ENCODE data around the gene ADA.

ADA gene

DNA sequence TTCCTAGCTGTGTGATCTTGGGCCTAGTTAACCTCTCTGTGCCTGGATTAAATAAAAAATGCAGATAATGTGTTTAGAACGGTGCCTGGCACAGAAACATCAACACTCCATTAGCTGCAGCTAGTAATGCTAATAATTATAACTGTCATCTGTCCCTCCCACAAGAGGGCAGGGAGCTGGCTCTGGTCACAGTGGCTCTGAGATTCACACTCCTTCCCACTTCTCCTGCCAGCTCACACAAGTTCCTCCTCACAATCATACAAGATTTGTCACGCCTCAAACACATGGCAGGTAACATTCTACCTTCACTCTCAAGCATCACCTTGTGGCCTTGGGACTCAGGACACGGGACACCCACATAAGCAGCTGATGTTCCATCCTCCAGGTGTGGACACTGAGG, 2.4 kb downstream of the ADA start:
- H3K27me3 ChIP-seq (ENCODE audit: insufficient read depth, poor library complexity, severe bottlenecking): no peaks in the 10 kb centered on the region
- no peak overlapping the region for H3K4me3 ChIP-seq (replicated peaks; ENCODE audit: insufficient read depth, low read length)
- no peak for TF ChIP-seq GABPA (IDR thresholded peaks at IDR 0.05; ENCODE audit: low read depth)
- TF ChIP-seq POLR2AphosphoS5 (IDR thresholded peaks at IDR 0.05; ENCODE audit: low read depth): no peak
- TF ChIP-seq, protein P1, sequence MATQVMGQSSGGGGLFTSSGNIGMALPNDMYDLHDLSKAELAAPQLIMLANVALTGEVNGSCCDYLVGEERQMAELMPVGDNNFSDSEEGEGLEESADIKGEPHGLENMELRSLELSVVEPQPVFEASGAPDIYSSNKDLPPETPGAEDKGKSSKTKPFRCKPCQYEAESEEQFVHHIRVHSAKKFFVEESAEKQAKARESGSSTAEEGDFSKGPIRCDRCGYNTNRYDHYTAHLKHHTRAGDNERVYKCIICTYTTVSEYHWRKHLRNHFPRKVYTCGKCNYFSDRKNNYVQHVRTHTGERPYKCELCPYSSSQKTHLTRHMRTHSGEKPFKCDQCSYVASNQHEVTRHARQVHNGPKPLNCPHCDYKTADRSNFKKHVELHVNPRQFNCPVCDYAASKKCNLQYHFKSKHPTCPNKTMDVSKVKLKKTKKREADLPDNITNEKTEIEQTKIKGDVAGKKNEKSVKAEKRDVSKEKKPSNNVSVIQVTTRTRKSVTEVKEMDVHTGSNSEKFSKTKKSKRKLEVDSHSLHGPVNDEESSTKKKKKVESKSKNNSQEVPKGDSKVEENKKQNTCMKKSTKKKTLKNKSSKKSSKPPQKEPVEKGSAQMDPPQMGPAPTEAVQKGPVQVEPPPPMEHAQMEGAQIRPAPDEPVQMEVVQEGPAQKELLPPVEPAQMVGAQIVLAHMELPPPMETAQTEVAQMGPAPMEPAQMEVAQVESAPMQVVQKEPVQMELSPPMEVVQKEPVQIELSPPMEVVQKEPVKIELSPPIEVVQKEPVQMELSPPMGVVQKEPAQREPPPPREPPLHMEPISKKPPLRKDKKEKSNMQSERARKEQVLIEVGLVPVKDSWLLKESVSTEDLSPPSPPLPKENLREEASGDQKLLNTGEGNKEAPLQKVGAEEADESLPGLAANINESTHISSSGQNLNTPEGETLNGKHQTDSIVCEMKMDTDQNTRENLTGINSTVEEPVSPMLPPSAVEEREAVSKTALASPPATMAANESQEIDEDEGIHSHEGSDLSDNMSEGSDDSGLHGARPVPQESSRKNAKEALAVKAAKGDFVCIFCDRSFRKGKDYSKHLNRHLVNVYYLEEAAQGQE (IDR thresholded peaks at IDR 0.05; ENCODE audit: insufficient replicate concordance, low read depth): no peak
- no peak for TF ChIP-seq SPI1 (IDR thresholded peaks at IDR 0.05; ENCODE audit: borderline replicate concordance, low read depth)
- peak in 1 of 2 experiments; percentile 37 for DNase-seq (ENCODE audit: low read depth in 1 of 2, low spot score in 1 of 2)
- H3K27ac ChIP-seq (replicated peaks): no peak overlapping the region

DNA sequence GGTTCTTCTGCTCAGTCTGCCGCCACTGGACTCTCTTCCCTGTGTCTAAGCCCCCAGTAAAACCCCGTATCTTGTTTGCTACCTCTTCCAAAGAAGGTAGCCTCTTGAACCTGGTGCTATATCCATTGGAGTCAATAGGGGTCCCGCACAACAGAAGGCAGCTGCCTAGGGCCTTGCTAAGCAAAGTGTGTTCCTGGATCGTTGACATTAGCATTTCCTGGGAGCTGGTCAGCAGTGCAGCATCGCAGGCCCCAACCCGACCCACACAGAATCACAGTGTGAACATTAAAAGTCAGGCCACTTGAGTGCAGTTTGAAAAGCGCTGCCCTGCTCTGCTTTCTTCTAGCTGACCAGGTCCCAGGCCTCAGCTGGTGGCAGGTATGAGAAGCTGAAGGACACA, 2.9 kb downstream of the ADA start:
- Histone ChIP-seq H3K27ac (replicated peaks) (peak overlapping the region; percentile 2; the same call in 1 of the 2 replicates), H3K4me3 (replicated peaks; ENCODE audit: insufficient read depth, low read length) (no peak overlapping the region), H3K27me3 (ENCODE audit: insufficient read depth, poor library complexity, severe bottlenecking) (no peaks in the 10 kb centered on the region)
- DNase-seq (ENCODE audit: low read depth in 1 of 2, low spot score in 1 of 2): no peak
- TF ChIP-seq POLR2AphosphoS5 (IDR thresholded peaks at IDR 0.05; ENCODE audit: low read depth) (no peak), SPI1 (IDR thresholded peaks at IDR 0.05; ENCODE audit: borderline replicate concordance, low read depth) (no peak), GABPA (IDR thresholded peaks at IDR 0.05; ENCODE audit: low read depth) (no peak)
- TF ChIP-seq, protein P2, sequence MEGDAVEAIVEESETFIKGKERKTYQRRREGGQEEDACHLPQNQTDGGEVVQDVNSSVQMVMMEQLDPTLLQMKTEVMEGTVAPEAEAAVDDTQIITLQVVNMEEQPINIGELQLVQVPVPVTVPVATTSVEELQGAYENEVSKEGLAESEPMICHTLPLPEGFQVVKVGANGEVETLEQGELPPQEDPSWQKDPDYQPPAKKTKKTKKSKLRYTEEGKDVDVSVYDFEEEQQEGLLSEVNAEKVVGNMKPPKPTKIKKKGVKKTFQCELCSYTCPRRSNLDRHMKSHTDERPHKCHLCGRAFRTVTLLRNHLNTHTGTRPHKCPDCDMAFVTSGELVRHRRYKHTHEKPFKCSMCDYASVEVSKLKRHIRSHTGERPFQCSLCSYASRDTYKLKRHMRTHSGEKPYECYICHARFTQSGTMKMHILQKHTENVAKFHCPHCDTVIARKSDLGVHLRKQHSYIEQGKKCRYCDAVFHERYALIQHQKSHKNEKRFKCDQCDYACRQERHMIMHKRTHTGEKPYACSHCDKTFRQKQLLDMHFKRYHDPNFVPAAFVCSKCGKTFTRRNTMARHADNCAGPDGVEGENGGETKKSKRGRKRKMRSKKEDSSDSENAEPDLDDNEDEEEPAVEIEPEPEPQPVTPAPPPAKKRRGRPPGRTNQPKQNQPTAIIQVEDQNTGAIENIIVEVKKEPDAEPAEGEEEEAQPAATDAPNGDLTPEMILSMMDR (IDR thresholded peaks at IDR 0.05; ENCODE audit: insufficient read depth, low read length): no peak
- TF ChIP-seq, protein P1 (IDR thresholded peaks at IDR 0.05; ENCODE audit: insufficient replicate concordance, low read depth): no peak

DNA sequence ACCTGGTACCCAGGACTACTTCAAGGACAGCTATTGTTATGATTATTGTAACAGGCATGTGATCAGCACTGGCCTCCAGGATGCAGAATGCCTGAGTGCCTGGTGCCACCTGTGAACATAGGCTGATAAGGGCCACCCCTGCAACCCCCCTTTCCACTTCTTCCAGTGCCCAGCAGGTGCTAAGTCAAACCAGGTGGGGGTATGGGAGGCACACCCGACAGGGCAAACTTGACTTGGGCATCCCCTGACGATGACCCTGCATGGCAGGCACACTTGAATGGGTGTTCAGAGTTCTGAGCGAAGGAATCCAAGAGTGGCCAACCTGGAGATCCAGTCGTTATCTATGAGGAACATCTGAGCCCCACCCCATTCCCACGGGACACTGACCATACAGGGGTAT, 3.4 kb downstream of the ADA start:
- Histone ChIP-seq H3K27me3 (ENCODE audit: insufficient read depth, poor library complexity, severe bottlenecking) (no peaks in the 10 kb centered on the region), H3K27ac (replicated peaks) (peak overlapping the region; percentile 88), H3K4me3 (replicated peaks; ENCODE audit: insufficient read depth, low read length) (no peak overlapping the region)
- no peak for DNase-seq (ENCODE audit: low read depth in 1 of 2, low spot score in 1 of 2)
- TF ChIP-seq POLR2AphosphoS5 (IDR thresholded peaks at IDR 0.05; ENCODE audit: low read depth) (no peak), GABPA (IDR thresholded peaks at IDR 0.05; ENCODE audit: low read depth) (no peak)
- TF ChIP-seq, protein P2 (IDR thresholded peaks at IDR 0.05; ENCODE audit: insufficient read depth, low read length): no peak

DNA sequence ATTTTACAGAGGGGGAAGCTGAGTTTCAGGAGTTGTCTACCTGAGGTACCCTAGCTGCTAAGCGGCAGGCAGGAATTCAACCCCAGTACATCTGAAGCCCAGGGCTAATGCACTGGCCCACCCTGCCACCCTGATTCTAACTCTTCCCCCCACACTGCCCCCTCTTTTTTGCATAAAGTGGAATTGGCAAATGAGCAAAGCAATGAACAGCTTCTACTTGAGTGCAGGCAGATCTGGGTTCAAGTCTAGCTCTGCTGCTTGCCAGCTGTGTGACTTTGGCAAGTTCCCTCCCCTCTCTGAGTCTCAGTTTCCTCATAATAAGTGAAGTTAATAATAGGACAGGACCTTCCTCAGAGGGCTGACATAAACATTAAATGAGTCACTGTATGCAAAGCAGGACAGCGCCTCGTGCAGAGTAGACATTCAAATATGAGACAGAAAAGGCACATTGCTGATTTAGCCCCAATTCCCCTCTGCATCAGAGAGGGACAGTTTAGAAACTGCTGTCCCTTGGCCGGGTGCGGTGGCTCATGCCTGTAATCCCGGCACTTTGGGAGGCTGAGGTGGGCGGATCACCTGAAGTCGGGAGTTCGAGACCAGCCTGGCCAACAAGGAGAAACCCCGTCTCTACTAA, 4.7 kb downstream of the ADA start:
- TF ChIP-seq, protein P1 (IDR thresholded peaks at IDR 0.05; ENCODE audit: insufficient replicate concordance, low read depth): no peak
- TF ChIP-seq, protein P2 (IDR thresholded peaks at IDR 0.05; ENCODE audit: insufficient read depth, low read length): no peak
- TF ChIP-seq POLR2AphosphoS5 (IDR thresholded peaks at IDR 0.05; ENCODE audit: low read depth) (no peak), SPI1 (IDR thresholded peaks at IDR 0.05; ENCODE audit: borderline replicate concordance, low read depth) (no peak), GABPA (IDR thresholded peaks at IDR 0.05; ENCODE audit: low read depth) (no peak)
- no peaks in the 10 kb centered on the region for H3K27me3 ChIP-seq (ENCODE audit: insufficient read depth, poor library complexity, severe bottlenecking)
- no peak overlapping the region for H3K4me3 ChIP-seq (replicated peaks; ENCODE audit: insufficient read depth, low read length)
- peak; percentile 47 to 63 for DNase-seq (ENCODE audit: low read depth in 1 of 2, low spot score in 1 of 2)
- peak overlapping the region; percentile 88 for H3K27ac ChIP-seq (replicated peaks)
